Endometrium (tissue), 2 donors: ENCODE data around the gene MTHFD2.
"Not testable (repeated sequence)": the region's sequence is repeated elsewhere in the genome, so short reads cannot be mapped to it uniquely, and the experiment has no call there.

Experiments
- FAIRE-seq: peaks from 2 replicates; lab custom pipeline; 2012; peaks lifted over from hg19 to GRCh38; lab: Jason Lieb, UNC
- donor health status: control.
- donor health status: control.

The MTHFD2 gene

GRCh38 chr2:74198023-74198460, 373 bp upstream of the MTHFD2 start:
- FAIRE-seq = no peak

GRCh38 chr2:74199275-74199701, 873 bp downstream of the MTHFD2 start:
- no peak for FAIRE-seq

- FAIRE-seq = no peak
These were observed 1.5 kb downstream of the MTHFD2 start for GRCh38 chr2:74199871-74200305.

- no peak for FAIRE-seq
These were observed 2.8 kb downstream of the MTHFD2 start for GRCh38 chr2:74201196-74201595.

GRCh38 chr2:74201596-74201995, 3.2 kb downstream of the MTHFD2 start:
- peak; percentile 23 for FAIRE-seq

- no peak for FAIRE-seq
These were observed 6.0 kb downstream of the MTHFD2 start for GRCh38 chr2:74204436-74204835.

GRCh38 chr2:74205113-74205512, 6.7 kb downstream of the MTHFD2 start:
- no peak for FAIRE-seq

- no peak for FAIRE-seq
These were observed 7.2 kb downstream of the MTHFD2 start for GRCh38 chr2:74205596-74205995.

GRCh38 chr2:74206180-74206688, 7.8 kb downstream of the MTHFD2 start:
- no peak for FAIRE-seq

- FAIRE-seq = no peak
These were observed 14.4 kb downstream of the MTHFD2 start for GRCh38 chr2:74212702-74213410.

- FAIRE-seq = not testable (repeated sequence)
These were observed 17.4 kb downstream of the MTHFD2 start for GRCh38 chr2:74215771-74216170.

GRCh38 chr2:74216642-74217041, 18.2 kb downstream of the MTHFD2 start:
- FAIRE-seq = no peak

GRCh38 chr2:74219846-74220486, 21.6 kb downstream of the MTHFD2 start:
- FAIRE-seq = no peak

- no peak for FAIRE-seq
These were observed 22.7 kb downstream of the MTHFD2 start for GRCh38 chr2:74221091-74221490.

GRCh38 chr2:74221604-74222299, 23.3 kb downstream of the MTHFD2 start:
- no peak for FAIRE-seq

GRCh38 chr2:74222300-74222650, 23.9 kb downstream of the MTHFD2 start:
- FAIRE-seq = no peak

- FAIRE-seq = no peak
These were observed 25.7 kb downstream of the MTHFD2 start for GRCh38 chr2:74223941-74224770.

GRCh38 chr2:74225698-74226459, 27.5 kb downstream of the MTHFD2 start:
- no peak for FAIRE-seq

GRCh38 chr2:74226648-74227213, 28.3 kb downstream of the MTHFD2 start:
- no peak for FAIRE-seq

GRCh38 chr2:74227646-74228045, 29.2 kb downstream of the MTHFD2 start:
- FAIRE-seq = no peak

- no peak for FAIRE-seq
These were observed 30.4 kb downstream of the MTHFD2 start for GRCh38 chr2:74228772-74229171.
